Ovary (tissue), 9 donors: ENCODE results near the gene VPS41. TPM values are rescaled to one million over a fixed set of nuclear protein-coding genes. Genes with fewer than 3 reads are reported as not detected.

Source experiments
- DNase-seq, 5 donors: peaks; one replicate each; pipeline ENCODE4 v3.0.0-alpha.2; 2019 to 2020
- H3K27ac ChIP-seq, 2 donors: fragments of 200-600 bp; one replicate each; pipeline versions ENCODE4 v1.5.1 to v1.8.0; 2019 to 2022
- H3K27me3 ChIP-seq: fragments of 200-600 bp; one replicate; pipeline ENCODE4 v1.8.0; 2022
- H3K36me3 ChIP-seq: fragments of 200-600 bp; sonication (generic); one replicate; pipeline ENCODE4 v1.5.1; 2019
- H3K4me1 ChIP-seq: one replicate; pipeline ENCODE4 v1.8.1; 2013; ENCODE audit warnings: mild to moderate bottlenecking, moderate library complexity; ENCODE audit not compliant: insufficient read depth
- H3K4me3 ChIP-seq: fragments of 200-600 bp; sonication (generic); one replicate; pipeline ENCODE4 v1.5.1; 2017
- H3K9me3 ChIP-seq, 2 donors: fragments of 200-600 bp in 1 of 2; sonication (generic) in 1 of 2; one replicate each; pipeline versions ENCODE4 v1.5.1 to v1.8.1; 2013 to 2019; ENCODE audit warnings: mild to moderate bottlenecking in 1 of 2, moderate library complexity in 1 of 2
- EP300 ChIP-seq: sonication (generic); formaldehyde crosslinking; IDR thresholded peaks from one replicate; pipeline ENCODE4 v1.6.1; 2017; ENCODE audit warnings: antibody characterized with exemption
- POLR2A ChIP-seq: fragments of 450-650 bp; IDR thresholded peaks from one replicate; pipeline ENCODE4 v1.6.1; 2017; ENCODE audit warnings: antibody characterized with exemption, mild to moderate bottlenecking, moderate library complexity
- WGBS, 3 donors: extraction: QIAGEN DNeasy Blood & Tissue Kit in 1 of 3; methylation state at CpG; one replicate each; pipeline versions ENCODE4 v1.1.5 to v1.1.7; 2013 to 2017; 5-methylcytosine and 5-hydroxymethylcytosine counted together
- intact Hi-C, 4 donors: fragments of 100-400 bp; cut with DNase I; formaldehyde crosslinking; loops; one replicate each; pipeline versions ENCODE4 v1.11.0 to v1.15.1; 2022 to 2023
- polyA plus RNA-seq, 2 donors: library from polyadenylated mRNA; stranded (reverse); fragments of 200-250 nt in 1 of 2; fragments of 350-450 nt in 1 of 2; fragmentation: Illumina TruSeq in 1 of 2; extraction: RNeasy Lipid Tissue Mini Kit (QIAGEN cat#74804) in 1 of 2; gene quantifications; one replicate each; pipeline ENCODE4 v1.2.3, GENCODE V29; 2013 to 2014
- total RNA-seq, 7 donors: library from RNA; depleted of rRNA in 2 of 7; stranded (reverse); fragments of >200 nt in 2 of 7; fragmentation: NEBNext Ultra II Directional in 3 of 7; extraction: Animal tissue kit (Norgen Biotek cat#: 25700) in 3 of 7; gene quantifications; one replicate each; pipeline versions ENCODE4 v1.1.0 to v1.2.4, GENCODE V29; 2016 to 2023
- TF ChIP-seq, protein P1 (sequence below), 3 donors: fragments of 450-650 bp in 2 of 3; fragments of 200-600 bp in 1 of 3; IDR thresholded peaks; one replicate each; pipeline versions ENCODE4 v1.5.1 to v1.8.0; 2016 to 2022; ENCODE audit warnings: antibody characterized with exemption in 3 of 3, mild to moderate bottlenecking in 1 of 3
- donor health status: DM: no; HTN: no; CAD: no; lungs with moderate emphysema.
- donor health status: DM: no; HTN: no; CAD: no.
- donor health status: Bipolar disorder and iron deficiency.
- donor health status: DM: yes; HTN: yes; CAD: no.
- donor health status: DM: no; HTN: no; CAD: no.
- donor health status: DM: yes; HTN: yes; CAD: no.

Gene VPS41
- total and polyA plus RNA-seq, 9 donors: 17.3 to 77.0 (median 57.2) TPM

DNA sequence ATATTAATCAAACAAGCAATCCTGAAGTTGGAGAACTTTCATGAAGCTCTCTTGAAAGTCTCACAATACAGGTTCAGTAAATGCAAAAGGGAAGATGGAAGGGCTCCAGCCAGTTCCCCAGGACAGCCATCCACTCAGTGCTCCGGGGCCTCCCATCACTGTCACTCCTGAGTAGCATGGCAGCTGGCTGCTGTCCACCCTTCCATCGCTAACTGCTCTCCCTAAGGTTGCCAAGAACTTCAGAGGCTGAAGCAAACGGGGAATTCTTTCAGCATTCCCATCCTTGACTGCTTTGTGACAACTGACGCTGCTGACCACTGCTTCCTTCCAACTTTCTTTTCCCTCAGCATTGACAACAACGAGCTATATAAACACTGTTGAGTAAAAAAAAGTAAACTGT lies 69.1 kb downstream of the VPS41 start:
- TF ChIP-seq, protein P1, sequence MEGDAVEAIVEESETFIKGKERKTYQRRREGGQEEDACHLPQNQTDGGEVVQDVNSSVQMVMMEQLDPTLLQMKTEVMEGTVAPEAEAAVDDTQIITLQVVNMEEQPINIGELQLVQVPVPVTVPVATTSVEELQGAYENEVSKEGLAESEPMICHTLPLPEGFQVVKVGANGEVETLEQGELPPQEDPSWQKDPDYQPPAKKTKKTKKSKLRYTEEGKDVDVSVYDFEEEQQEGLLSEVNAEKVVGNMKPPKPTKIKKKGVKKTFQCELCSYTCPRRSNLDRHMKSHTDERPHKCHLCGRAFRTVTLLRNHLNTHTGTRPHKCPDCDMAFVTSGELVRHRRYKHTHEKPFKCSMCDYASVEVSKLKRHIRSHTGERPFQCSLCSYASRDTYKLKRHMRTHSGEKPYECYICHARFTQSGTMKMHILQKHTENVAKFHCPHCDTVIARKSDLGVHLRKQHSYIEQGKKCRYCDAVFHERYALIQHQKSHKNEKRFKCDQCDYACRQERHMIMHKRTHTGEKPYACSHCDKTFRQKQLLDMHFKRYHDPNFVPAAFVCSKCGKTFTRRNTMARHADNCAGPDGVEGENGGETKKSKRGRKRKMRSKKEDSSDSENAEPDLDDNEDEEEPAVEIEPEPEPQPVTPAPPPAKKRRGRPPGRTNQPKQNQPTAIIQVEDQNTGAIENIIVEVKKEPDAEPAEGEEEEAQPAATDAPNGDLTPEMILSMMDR (IDR thresholded peaks at IDR 0.05): no peak
- no peak for TF ChIP-seq POLR2A
- TF ChIP-seq EP300: no peak
- H3K9me3 ChIP-seq: no peaks in the 10 kb centered on the region
- H3K27ac ChIP-seq: no peak overlapping the region
- no peaks in the 10 kb centered on the region for H3K4me1 ChIP-seq
- no peaks in the 10 kb centered on the region for H3K27me3 ChIP-seq
- DNase-seq: no peak
- no peaks in the 10 kb centered on the region for H3K36me3 ChIP-seq
- intact Hi-C loops: no loop called here
- no peak overlapping the region for H3K4me3 ChIP-seq
- 78 to 81% (median 79%) methylated on average over 5 of the region's 5 CpGs for WGBS, 3 donors

DNA sequence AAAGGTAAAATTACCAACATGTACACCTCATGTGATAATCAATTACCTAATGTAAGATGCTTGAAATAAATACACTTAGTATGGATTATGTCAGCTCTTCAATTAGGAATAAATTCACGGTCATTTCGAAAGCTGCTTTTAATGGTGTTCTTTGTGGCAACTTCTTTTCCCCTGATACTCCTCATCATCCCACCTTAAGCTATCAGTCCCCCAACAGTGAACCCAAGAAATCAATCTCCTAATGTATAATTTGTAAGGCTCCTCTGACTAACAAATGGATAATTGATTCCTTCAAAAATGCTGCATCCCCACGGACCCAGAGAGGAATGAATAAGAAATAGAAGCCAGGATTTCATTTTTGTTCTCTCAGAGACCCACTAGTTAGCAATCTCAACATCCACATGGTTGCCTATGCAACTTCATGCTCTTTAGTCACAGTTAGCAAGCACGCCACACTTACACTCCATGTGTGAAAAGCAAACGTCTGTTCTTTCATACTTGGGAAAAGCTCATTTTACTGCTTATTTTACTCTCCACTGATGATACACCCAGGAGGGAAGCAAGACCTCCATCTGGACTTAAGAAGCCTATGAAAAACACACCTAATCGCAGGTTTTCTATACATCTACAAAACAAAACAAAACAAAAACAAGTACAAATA lies 70.1 kb downstream of the VPS41 start:
- TF ChIP-seq, protein P1 (IDR thresholded peaks at IDR 0.05): no peak
- TF ChIP-seq POLR2A: no peak
- no peak for TF ChIP-seq EP300
- no peak overlapping the region for H3K4me3 ChIP-seq
- H3K9me3 ChIP-seq: no peaks in the 10 kb centered on the region
- DNase-seq: no peak
- intact Hi-C loops: no loop called here
- no peaks in the 10 kb centered on the region for H3K4me1 ChIP-seq
- no peaks in the 10 kb centered on the region for H3K36me3 ChIP-seq
- 91 to 95% (median 92%) methylated on average over 6 of the region's 6 CpGs for WGBS, 3 donors
- H3K27me3 ChIP-seq: no peaks in the 10 kb centered on the region
- H3K27ac ChIP-seq: no peak overlapping the region

DNA sequence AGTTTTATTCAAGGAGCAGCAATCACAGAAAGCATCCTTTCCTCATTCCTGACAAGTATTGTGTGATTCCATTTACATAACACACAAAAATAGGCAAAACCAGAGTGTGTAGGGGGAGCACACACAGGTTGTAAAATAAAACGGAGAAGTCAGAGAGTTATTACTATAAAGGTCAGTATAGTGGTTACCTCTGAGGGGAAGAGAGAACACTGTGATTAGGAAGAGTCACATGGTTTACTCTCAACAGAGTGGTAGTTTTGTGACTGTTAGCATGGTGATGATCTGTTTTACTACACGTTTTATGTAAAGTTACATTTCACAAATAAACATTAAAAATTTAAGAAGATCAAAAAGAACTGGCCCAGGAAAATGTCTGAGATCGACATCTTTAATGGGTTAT lies 74.6 kb downstream of the VPS41 start:
- Histone ChIP-seq H3K4me1 (no peaks in the 10 kb centered on the region), H3K27me3 (no peaks in the 10 kb centered on the region), H3K36me3 (no peaks in the 10 kb centered on the region), H3K9me3 (no peaks in the 10 kb centered on the region), H3K4me3 (no peak overlapping the region), H3K27ac (no peak overlapping the region)
- intact Hi-C loops: no loop called here
- no peak for TF ChIP-seq POLR2A
- no peak for TF ChIP-seq EP300
- TF ChIP-seq, protein P1 (IDR thresholded peaks at IDR 0.05): no peak
- 59 to 71% (median 69%) methylated on average over 3 of the region's 3 CpGs for WGBS, 3 donors
- no peak for DNase-seq

DNA sequence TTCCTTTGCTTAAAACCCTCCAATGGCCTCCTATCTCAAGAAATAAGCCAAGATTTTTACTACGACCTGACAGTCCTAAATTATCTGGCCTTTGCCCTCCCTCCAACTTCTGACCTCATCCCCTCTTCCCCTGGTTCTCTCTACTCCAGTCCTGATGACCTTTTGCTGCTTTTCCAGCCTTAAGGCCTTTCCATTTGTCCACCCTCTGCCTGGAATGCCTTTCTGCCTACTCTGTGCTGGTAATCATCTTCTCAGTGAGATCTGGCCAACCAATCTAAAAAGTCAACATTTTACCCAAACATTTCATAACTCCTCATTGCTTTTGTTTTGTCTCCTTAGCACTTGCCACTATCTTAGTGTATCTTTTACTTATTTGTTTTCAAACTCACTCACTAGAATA lies 75.7 kb downstream of the VPS41 start:
- no peaks in the 10 kb centered on the region for H3K27me3 ChIP-seq
- DNase-seq: no peak
- H3K4me1 ChIP-seq: no peaks in the 10 kb centered on the region
- TF ChIP-seq EP300: no peak
- TF ChIP-seq POLR2A: no peak
- TF ChIP-seq, protein P1 (IDR thresholded peaks at IDR 0.05): no peak
- H3K27ac ChIP-seq: no peak overlapping the region
- H3K4me3 ChIP-seq: no peak overlapping the region
- intact Hi-C loops: no loop called here
- 49 to 86% (median 68%) methylated on average over 1 of the region's 1 CpG for WGBS, 3 donors
- no peaks in the 10 kb centered on the region for H3K9me3 ChIP-seq
- no peaks in the 10 kb centered on the region for H3K36me3 ChIP-seq
